HG02610 (cell line): Measurements from ENCODE around the gene SLC36A4.
"Not testable (repeated sequence)": the region's sequence is repeated elsewhere in the genome, so short reads cannot be mapped to it uniquely, and the experiment has no call there.

Experiments used
- ATAC-seq: cut with Tn5 transposase; IDR thresholded peaks from one replicate; pipeline ENCODE4 v1.9.1; 2021; ENCODE audit warnings: mild to moderate bottlenecking, moderate library complexity; ENCODE audit not compliant: unreplicated experiment

Gene SLC36A4

GRCh38 chr11:93123351-93123898 is 74.4 kb downstream of the SLC36A4 start:
- no peak for ATAC-seq

- ATAC-seq: no peak
Observed at GRCh38 chr11:93122535-93123235, 75.1 kb downstream of the SLC36A4 start.

GRCh38 chr11:93118276-93118675 is 79.5 kb downstream of the SLC36A4 start:
- ATAC-seq: no peak

- ATAC-seq: no peak
Observed at GRCh38 chr11:93117565-93117964, 80.2 kb downstream of the SLC36A4 start.

GRCh38 chr11:93116641-93117441 is 81.0 kb downstream of the SLC36A4 start:
- ATAC-seq: no peak

GRCh38 chr11:93114304-93114703 is 83.5 kb downstream of the SLC36A4 start:
- ATAC-seq: no peak

GRCh38 chr11:93113824-93114223 is 84.0 kb downstream of the SLC36A4 start:
- ATAC-seq: no peak

GRCh38 chr11:93111147-93111546 is 86.6 kb downstream of the SLC36A4 start:
- ATAC-seq: not testable (repeated sequence)

- ATAC-seq: no peak
Observed at GRCh38 chr11:93100211-93100610, 97.6 kb downstream of the SLC36A4 start.

GRCh38 chr11:93099806-93100205 is 98.0 kb downstream of the SLC36A4 start:
- ATAC-seq: no peak
